Measurements from ENCODE around the gene EPAS1.

DNA sequence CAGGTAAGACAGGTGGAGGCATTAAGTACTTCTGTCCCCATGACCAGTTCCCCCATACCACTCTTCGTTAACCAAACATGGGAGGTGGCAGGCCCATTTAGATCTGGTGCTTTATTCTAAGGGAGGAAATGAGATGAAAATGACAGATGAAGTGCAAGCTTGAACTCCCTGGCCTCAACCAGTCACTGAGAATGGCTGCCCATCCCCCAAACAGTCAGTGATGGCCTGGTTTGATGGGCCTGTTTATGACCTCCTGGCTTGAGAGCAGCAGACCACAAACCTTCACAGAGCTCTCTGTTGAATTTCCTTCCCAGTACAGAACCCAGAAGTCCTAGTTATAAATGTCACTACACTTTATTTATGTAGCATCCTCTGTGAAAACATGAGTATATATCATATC, 31.1 kb downstream of the EPAS1 start:
- TF ChIP-seq, protein P1, sequence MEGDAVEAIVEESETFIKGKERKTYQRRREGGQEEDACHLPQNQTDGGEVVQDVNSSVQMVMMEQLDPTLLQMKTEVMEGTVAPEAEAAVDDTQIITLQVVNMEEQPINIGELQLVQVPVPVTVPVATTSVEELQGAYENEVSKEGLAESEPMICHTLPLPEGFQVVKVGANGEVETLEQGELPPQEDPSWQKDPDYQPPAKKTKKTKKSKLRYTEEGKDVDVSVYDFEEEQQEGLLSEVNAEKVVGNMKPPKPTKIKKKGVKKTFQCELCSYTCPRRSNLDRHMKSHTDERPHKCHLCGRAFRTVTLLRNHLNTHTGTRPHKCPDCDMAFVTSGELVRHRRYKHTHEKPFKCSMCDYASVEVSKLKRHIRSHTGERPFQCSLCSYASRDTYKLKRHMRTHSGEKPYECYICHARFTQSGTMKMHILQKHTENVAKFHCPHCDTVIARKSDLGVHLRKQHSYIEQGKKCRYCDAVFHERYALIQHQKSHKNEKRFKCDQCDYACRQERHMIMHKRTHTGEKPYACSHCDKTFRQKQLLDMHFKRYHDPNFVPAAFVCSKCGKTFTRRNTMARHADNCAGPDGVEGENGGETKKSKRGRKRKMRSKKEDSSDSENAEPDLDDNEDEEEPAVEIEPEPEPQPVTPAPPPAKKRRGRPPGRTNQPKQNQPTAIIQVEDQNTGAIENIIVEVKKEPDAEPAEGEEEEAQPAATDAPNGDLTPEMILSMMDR (IDR thresholded peaks at IDR 0.05): no peak
- TF ChIP-seq POLR2A (IDR thresholded peaks at IDR 0.05): no peak
